ENCODE results near the gene FAM13C.

The FAM13C gene

DNA sequence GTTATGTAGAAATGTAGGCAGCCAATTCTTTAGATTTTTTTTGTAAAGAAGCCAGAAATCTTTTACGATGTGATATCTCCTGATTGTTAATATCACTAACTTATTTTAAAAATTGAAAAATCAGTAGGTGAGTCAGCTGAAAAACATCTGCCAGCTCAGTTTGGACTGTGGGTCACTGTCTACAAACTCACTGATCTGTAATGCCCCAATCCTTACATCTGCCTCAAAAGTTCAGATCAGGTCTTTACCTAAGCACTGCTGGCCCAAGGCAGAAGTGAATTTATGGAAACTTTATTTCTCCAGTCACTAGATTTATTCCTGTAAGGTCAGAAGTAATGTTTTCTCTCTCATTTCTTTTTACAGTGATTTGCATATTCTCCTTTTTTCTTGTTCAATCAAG, 31.0 kb upstream of the FAM13C start:
- Mint-ChIP-seq H3K36me3 (ENCODE audit: low read depth) (no peaks in the 10 kb centered on the region), H3K4me3 (no peak overlapping the region), H3K27me3 (ENCODE audit: low read depth, poor library complexity) (no peaks in the 10 kb centered on the region), H3K27ac (no peak overlapping the region), H3K4me1 (no peaks in the 10 kb centered on the region), H3K9me3 (no peaks in the 10 kb centered on the region)
- DNase-seq = no peak
- TF ChIP-seq, protein P1, sequence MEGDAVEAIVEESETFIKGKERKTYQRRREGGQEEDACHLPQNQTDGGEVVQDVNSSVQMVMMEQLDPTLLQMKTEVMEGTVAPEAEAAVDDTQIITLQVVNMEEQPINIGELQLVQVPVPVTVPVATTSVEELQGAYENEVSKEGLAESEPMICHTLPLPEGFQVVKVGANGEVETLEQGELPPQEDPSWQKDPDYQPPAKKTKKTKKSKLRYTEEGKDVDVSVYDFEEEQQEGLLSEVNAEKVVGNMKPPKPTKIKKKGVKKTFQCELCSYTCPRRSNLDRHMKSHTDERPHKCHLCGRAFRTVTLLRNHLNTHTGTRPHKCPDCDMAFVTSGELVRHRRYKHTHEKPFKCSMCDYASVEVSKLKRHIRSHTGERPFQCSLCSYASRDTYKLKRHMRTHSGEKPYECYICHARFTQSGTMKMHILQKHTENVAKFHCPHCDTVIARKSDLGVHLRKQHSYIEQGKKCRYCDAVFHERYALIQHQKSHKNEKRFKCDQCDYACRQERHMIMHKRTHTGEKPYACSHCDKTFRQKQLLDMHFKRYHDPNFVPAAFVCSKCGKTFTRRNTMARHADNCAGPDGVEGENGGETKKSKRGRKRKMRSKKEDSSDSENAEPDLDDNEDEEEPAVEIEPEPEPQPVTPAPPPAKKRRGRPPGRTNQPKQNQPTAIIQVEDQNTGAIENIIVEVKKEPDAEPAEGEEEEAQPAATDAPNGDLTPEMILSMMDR (IDR thresholded peaks at IDR 0.05) = no peak

DNA sequence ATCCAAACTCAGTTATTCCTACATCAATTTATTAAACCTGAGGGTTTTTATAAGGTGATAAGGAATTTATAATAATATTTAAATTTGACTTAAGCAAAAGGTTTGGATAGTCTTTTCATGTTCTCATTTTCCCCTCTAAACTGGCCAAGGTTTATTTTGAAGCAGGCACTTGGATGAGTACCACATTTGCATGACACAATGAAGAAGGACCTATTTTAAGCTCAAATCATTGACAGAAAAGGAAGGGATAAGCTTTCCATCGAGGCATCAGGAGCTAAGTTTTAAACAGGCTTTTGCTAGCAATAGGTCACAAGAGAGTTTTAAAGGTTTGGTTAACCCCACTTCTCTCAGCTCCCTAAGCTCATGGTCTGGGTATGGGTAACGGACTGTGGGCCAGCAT, 28.7 kb upstream of the FAM13C start:
- H3K4me1 Mint-ChIP-seq = peaks cover 5% of the 10 kb centered on the region
- no peaks in the 10 kb centered on the region for H3K9me3 Mint-ChIP-seq
- TF ChIP-seq, protein P1 (IDR thresholded peaks at IDR 0.05) = no peak
- H3K27me3 Mint-ChIP-seq (ENCODE audit: low read depth, poor library complexity) = no peaks in the 10 kb centered on the region
- no peaks in the 10 kb centered on the region for H3K36me3 Mint-ChIP-seq (ENCODE audit: low read depth)
- no peak overlapping the region for H3K27ac Mint-ChIP-seq
- no peak overlapping the region for H3K4me3 Mint-ChIP-seq
- DNase-seq = no peak

DNA sequence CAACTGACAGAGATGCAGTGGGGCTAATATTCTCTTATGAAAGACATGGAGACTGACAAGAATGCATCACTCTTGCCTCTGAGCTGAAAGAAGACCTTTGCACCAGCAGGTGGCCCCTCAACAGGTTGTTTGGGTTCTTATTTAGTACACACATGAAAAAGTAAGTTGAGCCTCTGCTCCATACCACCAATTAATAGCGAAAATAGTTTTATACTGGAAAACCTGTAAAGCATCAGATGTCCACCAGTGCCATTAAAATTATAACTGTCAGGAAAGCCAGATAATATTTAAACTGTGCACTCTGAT, 26.3 kb upstream of the FAM13C start:
- H3K4me3 Mint-ChIP-seq = no peak overlapping the region
- H3K36me3 Mint-ChIP-seq (ENCODE audit: low read depth) = no peaks in the 10 kb centered on the region
- no peaks in the 10 kb centered on the region for H3K9me3 Mint-ChIP-seq
- H3K27me3 Mint-ChIP-seq (ENCODE audit: low read depth, poor library complexity) = no peaks in the 10 kb centered on the region
- DNase-seq = no peak
- H3K4me1 Mint-ChIP-seq = peaks cover 5% of the 10 kb centered on the region
- H3K27ac Mint-ChIP-seq = no peak overlapping the region
- TF ChIP-seq, protein P1 (IDR thresholded peaks at IDR 0.05) = no peak

DNA sequence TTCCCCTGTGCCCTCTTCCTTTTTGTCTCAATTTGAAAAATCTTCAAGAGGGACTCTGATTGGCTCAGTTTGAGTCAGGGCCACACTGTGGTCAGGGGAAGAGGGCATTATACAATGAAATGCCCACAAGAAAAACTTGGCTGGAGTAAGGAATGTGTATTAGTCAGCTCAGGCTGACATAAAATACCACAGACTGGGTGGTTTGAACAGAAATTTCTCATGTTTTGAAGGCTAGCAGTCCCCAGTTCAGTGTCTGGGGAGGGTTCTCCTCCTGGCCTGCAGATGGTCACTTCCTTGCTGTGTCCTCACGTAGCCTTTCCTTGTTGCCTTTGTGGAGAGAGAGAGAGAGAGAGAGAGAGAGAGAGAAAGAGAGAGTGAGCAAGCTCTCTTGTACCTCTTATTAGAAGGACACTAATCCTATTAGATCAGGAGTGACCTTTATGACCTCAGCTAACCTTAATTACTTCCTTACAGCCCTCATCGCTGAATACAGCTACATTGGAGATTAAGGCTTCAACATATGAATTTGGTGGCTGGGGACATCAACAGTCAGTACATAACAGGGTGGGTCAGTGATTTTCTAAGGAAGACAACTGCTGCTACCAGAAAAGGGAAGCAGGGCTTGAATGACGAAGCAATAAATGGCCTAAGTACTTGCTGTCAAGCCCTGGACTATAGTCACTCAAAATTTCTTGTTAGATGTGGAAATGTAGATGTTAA, 25.8 kb upstream of the FAM13C start:
- TF ChIP-seq, protein P1 (IDR thresholded peaks at IDR 0.05) = no peak
- Mint-ChIP-seq H3K4me1 (peaks cover 5% of the 10 kb centered on the region), H3K9me3 (no peaks in the 10 kb centered on the region), H3K27me3 (ENCODE audit: low read depth, poor library complexity) (no peaks in the 10 kb centered on the region), H3K4me3 (no peak overlapping the region), H3K27ac (peak overlapping the region; percentile 46), H3K36me3 (ENCODE audit: low read depth) (no peaks in the 10 kb centered on the region)
- no peak for DNase-seq

DNA sequence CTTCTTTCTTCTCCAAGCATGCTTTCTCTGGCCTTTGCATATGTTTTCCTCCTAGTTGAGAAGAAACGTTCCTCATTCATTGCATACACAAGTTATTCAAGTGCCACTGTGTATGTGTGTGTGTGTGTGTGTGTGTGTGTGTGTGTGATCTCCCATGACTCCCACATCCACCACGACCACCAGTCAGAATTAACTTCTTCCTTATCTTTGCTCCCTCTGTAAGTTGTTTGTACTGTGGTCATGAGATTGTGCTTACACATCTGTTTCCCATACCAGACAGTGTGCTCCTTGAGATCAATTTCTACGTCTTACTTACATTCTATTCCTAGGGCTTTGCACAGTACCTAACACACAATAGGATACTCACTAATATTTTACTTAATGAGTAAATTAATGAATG, 22.4 kb upstream of the FAM13C start:
- Mint-ChIP-seq H3K4me1 (peaks cover 5% of the 10 kb centered on the region), H3K27me3 (ENCODE audit: low read depth, poor library complexity) (peaks cover 3% of the 10 kb centered on the region), H3K27ac (no peak overlapping the region), H3K36me3 (ENCODE audit: low read depth) (no peaks in the 10 kb centered on the region), H3K9me3 (no peaks in the 10 kb centered on the region), H3K4me3 (no peak overlapping the region)
- no peak for DNase-seq
- TF ChIP-seq, protein P1 (IDR thresholded peaks at IDR 0.05) = no peak

DNA sequence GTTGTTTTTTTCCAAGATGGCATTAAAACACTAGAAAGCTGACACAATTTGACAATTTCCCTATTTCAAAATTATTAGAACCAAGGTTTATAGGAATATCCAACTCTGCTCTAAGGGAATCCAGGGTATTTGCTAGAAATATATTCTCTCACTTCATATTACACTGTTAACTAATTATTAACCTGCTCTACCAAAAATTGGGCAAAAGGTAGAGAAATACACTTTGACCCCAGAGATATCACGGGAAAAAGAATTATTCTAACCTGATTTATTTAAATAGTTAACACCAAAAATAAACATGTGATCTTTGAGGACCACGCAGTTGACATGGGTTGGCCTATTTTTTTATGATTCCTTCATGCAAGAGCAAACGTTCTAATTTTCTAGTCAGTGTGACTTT, 21.6 kb upstream of the FAM13C start:
- Mint-ChIP-seq H3K27ac (no peak overlapping the region), H3K27me3 (ENCODE audit: low read depth, poor library complexity) (peaks cover 3% of the 10 kb centered on the region), H3K4me3 (no peak overlapping the region), H3K4me1 (peaks cover 5% of the 10 kb centered on the region), H3K36me3 (ENCODE audit: low read depth) (no peaks in the 10 kb centered on the region), H3K9me3 (no peaks in the 10 kb centered on the region)
- TF ChIP-seq, protein P1 (IDR thresholded peaks at IDR 0.05) = no peak
- DNase-seq = no peak

Data from nephron progenitor cell (in vitro differentiated cells).